ENCODE measurements around the gene SV2B.

SV2B gene

GRCh38 chr15:91255670-91256192 lies 155.7 kb downstream of the SV2B start:
- Histone ChIP-seq H4K20me1 (ENCODE audit: insufficient read depth) (no peaks in the 10 kb centered on the region), H2AFZ (ENCODE audit: low read depth) (no peak overlapping the region)

GRCh38 chr15:91257746-91258414 lies 157.8 kb downstream of the SV2B start:
- Histone ChIP-seq H3K27me3 (ENCODE audit: insufficient read depth, low read depth) (no peaks in the 10 kb centered on the region), H3K4me1 (ENCODE audit: low read depth, poor library complexity, severe bottlenecking) (no peaks in the 10 kb centered on the region), H2AFZ (ENCODE audit: low read depth) (no peak overlapping the region), H3K4me2 (no peak overlapping the region), H3K27ac (no peak overlapping the region), H3K9ac (no peak overlapping the region), H3K79me2 (ENCODE audit: insufficient read depth, low read depth) (no peaks in the 10 kb centered on the region), H3K4me3 (IDR thresholded peaks at IDR 0.05; ENCODE audit: insufficient read depth, low read depth, low read length) (no peak overlapping the region), H3K36me3 (ENCODE audit: insufficient read depth) (no peaks in the 10 kb centered on the region), H4K20me1 (ENCODE audit: insufficient read depth) (no peaks in the 10 kb centered on the region)
- TF ChIP-seq, protein P1, sequence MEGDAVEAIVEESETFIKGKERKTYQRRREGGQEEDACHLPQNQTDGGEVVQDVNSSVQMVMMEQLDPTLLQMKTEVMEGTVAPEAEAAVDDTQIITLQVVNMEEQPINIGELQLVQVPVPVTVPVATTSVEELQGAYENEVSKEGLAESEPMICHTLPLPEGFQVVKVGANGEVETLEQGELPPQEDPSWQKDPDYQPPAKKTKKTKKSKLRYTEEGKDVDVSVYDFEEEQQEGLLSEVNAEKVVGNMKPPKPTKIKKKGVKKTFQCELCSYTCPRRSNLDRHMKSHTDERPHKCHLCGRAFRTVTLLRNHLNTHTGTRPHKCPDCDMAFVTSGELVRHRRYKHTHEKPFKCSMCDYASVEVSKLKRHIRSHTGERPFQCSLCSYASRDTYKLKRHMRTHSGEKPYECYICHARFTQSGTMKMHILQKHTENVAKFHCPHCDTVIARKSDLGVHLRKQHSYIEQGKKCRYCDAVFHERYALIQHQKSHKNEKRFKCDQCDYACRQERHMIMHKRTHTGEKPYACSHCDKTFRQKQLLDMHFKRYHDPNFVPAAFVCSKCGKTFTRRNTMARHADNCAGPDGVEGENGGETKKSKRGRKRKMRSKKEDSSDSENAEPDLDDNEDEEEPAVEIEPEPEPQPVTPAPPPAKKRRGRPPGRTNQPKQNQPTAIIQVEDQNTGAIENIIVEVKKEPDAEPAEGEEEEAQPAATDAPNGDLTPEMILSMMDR (conservative IDR thresholded peaks at IDR 0.05; ENCODE audit: low read depth, low read length), result no peak

More at GRCh38 chr15:91255670-91256192, 155.7 kb downstream of the SV2B start:
- no peak overlapping the region for H3K4me3 ChIP-seq (IDR thresholded peaks at IDR 0.05; ENCODE audit: insufficient read depth, low read depth, low read length)
- no peaks in the 10 kb centered on the region for H3K27me3 ChIP-seq (ENCODE audit: insufficient read depth, low read depth)
- H3K79me2 ChIP-seq (ENCODE audit: insufficient read depth, low read depth), result no peaks in the 10 kb centered on the region
- no peaks in the 10 kb centered on the region for H3K4me1 ChIP-seq (ENCODE audit: low read depth, poor library complexity, severe bottlenecking)
- H3K9ac ChIP-seq, result no peak overlapping the region
- no peak overlapping the region for H3K27ac ChIP-seq
- TF ChIP-seq, protein P1 (conservative IDR thresholded peaks at IDR 0.05; ENCODE audit: low read depth, low read length), result no peak
- no peak overlapping the region for H3K4me2 ChIP-seq
- H3K36me3 ChIP-seq (ENCODE audit: insufficient read depth), result no peaks in the 10 kb centered on the region

DNA sequence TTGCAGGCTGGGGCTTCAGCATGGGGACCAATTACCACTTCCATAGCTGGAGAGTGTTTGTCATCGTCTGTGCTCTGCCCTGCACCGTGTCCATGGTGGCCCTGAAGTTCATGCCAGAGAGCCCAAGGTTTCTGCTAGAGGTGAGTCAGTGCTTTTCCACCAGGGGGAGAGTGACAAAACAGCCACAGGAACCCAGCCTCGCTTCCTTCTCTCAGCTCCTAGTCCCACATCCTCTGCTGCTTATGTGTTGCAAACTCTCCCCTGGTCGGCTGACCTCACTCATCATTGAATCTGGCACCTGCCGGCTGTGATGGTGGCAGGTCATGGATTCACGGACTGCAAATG lies 158.3 kb downstream of the SV2B start:
- Histone ChIP-seq H2AFZ (ENCODE audit: low read depth) (no peak overlapping the region), H3K27me3 (ENCODE audit: insufficient read depth, low read depth) (no peaks in the 10 kb centered on the region), H3K36me3 (ENCODE audit: insufficient read depth) (no peaks in the 10 kb centered on the region), H3K79me2 (ENCODE audit: insufficient read depth, low read depth) (no peaks in the 10 kb centered on the region), H3K4me1 (ENCODE audit: low read depth, poor library complexity, severe bottlenecking) (no peaks in the 10 kb centered on the region), H3K27ac (no peak overlapping the region), H4K20me1 (ENCODE audit: insufficient read depth) (no peaks in the 10 kb centered on the region), H3K4me2 (no peak overlapping the region), H3K4me3 (IDR thresholded peaks at IDR 0.05; ENCODE audit: insufficient read depth, low read depth, low read length) (no peak overlapping the region), H3K9ac (no peak overlapping the region)
- TF ChIP-seq, protein P1 (conservative IDR thresholded peaks at IDR 0.05; ENCODE audit: low read depth, low read length), result no peak

GRCh38 chr15:91259077-91259476 lies 159.0 kb downstream of the SV2B start:
- H2AFZ ChIP-seq (ENCODE audit: low read depth), result no peak overlapping the region
- H3K27ac ChIP-seq, result no peak overlapping the region
- no peak overlapping the region for H3K9ac ChIP-seq
- TF ChIP-seq, protein P1 (conservative IDR thresholded peaks at IDR 0.05; ENCODE audit: low read depth, low read length), result no peak
- no peaks in the 10 kb centered on the region for H3K27me3 ChIP-seq (ENCODE audit: insufficient read depth, low read depth)
- H3K79me2 ChIP-seq (ENCODE audit: insufficient read depth, low read depth), result no peaks in the 10 kb centered on the region
- H3K4me1 ChIP-seq (ENCODE audit: low read depth, poor library complexity, severe bottlenecking), result no peaks in the 10 kb centered on the region
- no peak overlapping the region for H3K4me3 ChIP-seq (IDR thresholded peaks at IDR 0.05; ENCODE audit: insufficient read depth, low read depth, low read length)
- H3K36me3 ChIP-seq (ENCODE audit: insufficient read depth), result no peaks in the 10 kb centered on the region
- H3K4me2 ChIP-seq, result no peak overlapping the region
- H4K20me1 ChIP-seq (ENCODE audit: insufficient read depth), result no peaks in the 10 kb centered on the region
